Mesothelial cell of epicardium (in vitro differentiated cells): Measurements from ENCODE around the gene CEBPB. TPM values are rescaled to one million over a fixed set of nuclear protein-coding genes. Genes with fewer than 3 reads are reported as not detected.

Source experiments
- DNase-seq, 2 experiments: peaks; one replicate each; pipeline ENCODE4 v3.0.0; 2021; ENCODE audit warnings: low spot score in 2 of 2; ENCODE audit not compliant: unreplicated experiment in 2 of 2
- H3K27ac Mint-ChIP-seq: 2 replicates; pipeline ENCODE4 v1.8.0; 2021; ENCODE audit warnings: mixed read lengths
- H3K27me3 Mint-ChIP-seq: 2 replicates; pipeline ENCODE4 v1.8.0; 2021; ENCODE audit warnings: low read depth, mixed read lengths
- H3K36me3 Mint-ChIP-seq: 2 replicates; pipeline ENCODE4 v1.8.0; 2021; ENCODE audit warnings: mixed read lengths
- H3K4me1 Mint-ChIP-seq: 2 replicates; pipeline ENCODE4 v1.8.0; 2021; ENCODE audit warnings: mixed read lengths
- H3K4me3 Mint-ChIP-seq: 2 replicates; pipeline ENCODE4 v1.8.0; 2021; ENCODE audit warnings: mild to moderate bottlenecking, moderate library complexity, mixed read lengths
- H3K9me3 Mint-ChIP-seq: 2 replicates; pipeline ENCODE4 v1.8.0; 2021; ENCODE audit warnings: mixed read lengths
- total RNA-seq: library from RNA; stranded (reverse); gene quantifications from 3 replicates; pipeline ENCODE4 v1.2.1, GENCODE V29; 2021
- TF ChIP-seq, protein P1 (sequence below): fragments of 200-600 bp; sonication (generic); IDR thresholded peaks from one replicate; pipeline ENCODE4 v1.5.0; 2021; ENCODE audit warnings: antibody characterized with exemption; ENCODE audit not compliant: unreplicated experiment

Gene CEBPB
- total RNA-seq, 1 donor from 2014 or later, result 25.6 TPM

DNA sequence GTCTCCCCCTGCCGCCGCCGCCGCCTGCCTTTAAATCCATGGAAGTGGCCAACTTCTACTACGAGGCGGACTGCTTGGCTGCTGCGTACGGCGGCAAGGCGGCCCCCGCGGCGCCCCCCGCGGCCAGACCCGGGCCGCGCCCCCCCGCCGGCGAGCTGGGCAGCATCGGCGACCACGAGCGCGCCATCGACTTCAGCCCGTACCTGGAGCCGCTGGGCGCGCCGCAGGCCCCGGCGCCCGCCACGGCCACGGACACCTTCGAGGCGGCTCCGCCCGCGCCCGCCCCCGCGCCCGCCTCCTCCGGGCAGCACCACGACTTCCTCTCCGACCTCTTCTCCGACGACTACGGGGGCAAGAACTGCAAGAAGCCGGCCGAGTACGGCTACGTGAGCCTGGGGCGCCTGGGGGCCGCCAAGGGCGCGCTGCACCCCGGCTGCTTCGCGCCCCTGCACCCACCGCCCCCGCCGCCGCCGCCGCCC is 474 bp downstream of the CEBPB start:
- Mint-ChIP-seq H3K4me1 (peaks cover 21% of the 10 kb centered on the region), H3K27ac (no peak overlapping the region)
- TF ChIP-seq, protein P1, sequence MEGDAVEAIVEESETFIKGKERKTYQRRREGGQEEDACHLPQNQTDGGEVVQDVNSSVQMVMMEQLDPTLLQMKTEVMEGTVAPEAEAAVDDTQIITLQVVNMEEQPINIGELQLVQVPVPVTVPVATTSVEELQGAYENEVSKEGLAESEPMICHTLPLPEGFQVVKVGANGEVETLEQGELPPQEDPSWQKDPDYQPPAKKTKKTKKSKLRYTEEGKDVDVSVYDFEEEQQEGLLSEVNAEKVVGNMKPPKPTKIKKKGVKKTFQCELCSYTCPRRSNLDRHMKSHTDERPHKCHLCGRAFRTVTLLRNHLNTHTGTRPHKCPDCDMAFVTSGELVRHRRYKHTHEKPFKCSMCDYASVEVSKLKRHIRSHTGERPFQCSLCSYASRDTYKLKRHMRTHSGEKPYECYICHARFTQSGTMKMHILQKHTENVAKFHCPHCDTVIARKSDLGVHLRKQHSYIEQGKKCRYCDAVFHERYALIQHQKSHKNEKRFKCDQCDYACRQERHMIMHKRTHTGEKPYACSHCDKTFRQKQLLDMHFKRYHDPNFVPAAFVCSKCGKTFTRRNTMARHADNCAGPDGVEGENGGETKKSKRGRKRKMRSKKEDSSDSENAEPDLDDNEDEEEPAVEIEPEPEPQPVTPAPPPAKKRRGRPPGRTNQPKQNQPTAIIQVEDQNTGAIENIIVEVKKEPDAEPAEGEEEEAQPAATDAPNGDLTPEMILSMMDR, result no peak

DNA sequence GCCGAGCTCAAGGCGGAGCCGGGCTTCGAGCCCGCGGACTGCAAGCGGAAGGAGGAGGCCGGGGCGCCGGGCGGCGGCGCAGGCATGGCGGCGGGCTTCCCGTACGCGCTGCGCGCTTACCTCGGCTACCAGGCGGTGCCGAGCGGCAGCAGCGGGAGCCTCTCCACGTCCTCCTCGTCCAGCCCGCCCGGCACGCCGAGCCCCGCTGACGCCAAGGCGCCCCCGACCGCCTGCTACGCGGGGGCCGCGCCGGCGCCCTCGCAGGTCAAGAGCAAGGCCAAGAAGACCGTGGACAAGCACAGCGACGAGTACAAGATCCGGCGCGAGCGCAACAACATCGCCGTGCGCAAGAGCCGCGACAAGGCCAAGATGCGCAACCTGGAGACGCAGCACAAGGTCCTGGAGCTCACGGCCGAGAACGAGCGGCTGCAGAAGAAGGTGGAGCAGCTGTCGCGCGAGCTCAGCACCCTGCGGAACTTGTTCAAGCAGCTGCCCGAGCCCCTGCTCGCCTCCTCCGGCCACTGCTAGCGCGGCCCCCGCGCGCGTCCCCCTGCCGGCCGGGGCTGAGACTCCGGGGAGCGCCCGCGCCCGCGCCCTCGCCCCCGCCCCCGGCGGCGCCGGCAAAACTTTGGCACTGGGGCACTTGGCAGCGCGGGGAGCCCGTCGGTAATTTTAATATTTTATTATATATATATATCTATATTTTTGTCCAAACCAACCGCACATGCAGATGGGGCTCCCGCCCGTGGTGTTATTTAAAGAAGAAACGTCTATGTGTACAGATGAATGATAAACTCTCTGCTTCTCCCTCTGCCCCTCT is 1.1 kb downstream of the CEBPB start:
- Mint-ChIP-seq H3K36me3 (no peaks in the 10 kb centered on the region), H3K4me3 (peak overlapping the region; percentile 83), H3K9me3 (no peaks in the 10 kb centered on the region), H3K4me1 (peaks cover 19% of the 10 kb centered on the region), H3K27me3 (no peaks in the 10 kb centered on the region), H3K27ac (peak overlapping the region; percentile 94)
- TF ChIP-seq, protein P1, result peak; percentile 42
- peak; percentile 49 to 73 for DNase-seq

More for the DNA sequence above, 474 bp downstream of the CEBPB start:
- Mint-ChIP-seq H3K27me3 (no peaks in the 10 kb centered on the region), H3K4me3 (peak overlapping the region; percentile 66), H3K36me3 (no peaks in the 10 kb centered on the region), H3K9me3 (no peaks in the 10 kb centered on the region)
- DNase-seq, result peak in 1 of 2 experiments; percentile 60

DNA sequence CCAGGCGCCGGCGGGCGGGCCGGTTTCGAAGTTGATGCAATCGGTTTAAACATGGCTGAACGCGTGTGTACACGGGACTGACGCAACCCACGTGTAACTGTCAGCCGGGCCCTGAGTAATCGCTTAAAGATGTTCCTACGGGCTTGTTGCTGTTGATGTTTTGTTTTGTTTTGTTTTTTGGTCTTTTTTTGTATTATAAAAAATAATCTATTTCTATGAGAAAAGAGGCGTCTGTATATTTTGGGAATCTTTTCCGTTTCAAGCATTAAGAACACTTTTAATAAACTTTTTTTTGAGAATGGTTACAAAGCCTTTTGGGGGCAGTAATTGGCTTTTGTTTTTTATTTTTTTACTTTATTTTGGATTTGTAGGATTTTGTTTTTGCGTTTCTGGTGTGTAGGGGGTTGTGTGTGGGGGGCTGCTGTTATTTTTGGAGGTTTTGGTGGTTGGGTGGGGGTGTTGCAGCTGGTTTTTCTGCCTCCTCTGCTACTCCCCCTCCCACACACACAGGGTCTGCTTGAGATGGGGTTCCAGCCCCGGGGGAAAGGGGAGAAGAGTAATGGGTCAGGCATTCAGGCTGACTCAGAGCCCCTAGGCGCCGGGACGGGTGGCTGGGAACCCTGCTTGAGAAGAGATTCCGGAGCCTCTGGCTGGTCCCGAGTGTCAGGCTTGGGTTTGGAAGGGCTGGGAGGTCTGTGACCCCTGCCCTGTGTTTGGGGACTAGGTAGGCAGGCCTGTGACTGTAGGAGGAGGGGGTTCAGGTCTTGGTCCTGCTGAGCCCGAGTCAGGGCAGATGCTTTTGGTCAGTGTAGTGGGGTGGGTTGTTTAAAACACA is 2.0 kb downstream of the CEBPB start:
- H3K4me1 Mint-ChIP-seq, result peaks cover 21% of the 10 kb centered on the region
- peak; percentile 64 to 76 for DNase-seq
- peak overlapping the region; percentile 94 for H3K27ac Mint-ChIP-seq
- no peaks in the 10 kb centered on the region for H3K9me3 Mint-ChIP-seq
- no peaks in the 10 kb centered on the region for H3K36me3 Mint-ChIP-seq
- H3K27me3 Mint-ChIP-seq, result no peaks in the 10 kb centered on the region
- TF ChIP-seq, protein P1, result no peak
- H3K4me3 Mint-ChIP-seq, result peak overlapping the region; percentile 83

DNA sequence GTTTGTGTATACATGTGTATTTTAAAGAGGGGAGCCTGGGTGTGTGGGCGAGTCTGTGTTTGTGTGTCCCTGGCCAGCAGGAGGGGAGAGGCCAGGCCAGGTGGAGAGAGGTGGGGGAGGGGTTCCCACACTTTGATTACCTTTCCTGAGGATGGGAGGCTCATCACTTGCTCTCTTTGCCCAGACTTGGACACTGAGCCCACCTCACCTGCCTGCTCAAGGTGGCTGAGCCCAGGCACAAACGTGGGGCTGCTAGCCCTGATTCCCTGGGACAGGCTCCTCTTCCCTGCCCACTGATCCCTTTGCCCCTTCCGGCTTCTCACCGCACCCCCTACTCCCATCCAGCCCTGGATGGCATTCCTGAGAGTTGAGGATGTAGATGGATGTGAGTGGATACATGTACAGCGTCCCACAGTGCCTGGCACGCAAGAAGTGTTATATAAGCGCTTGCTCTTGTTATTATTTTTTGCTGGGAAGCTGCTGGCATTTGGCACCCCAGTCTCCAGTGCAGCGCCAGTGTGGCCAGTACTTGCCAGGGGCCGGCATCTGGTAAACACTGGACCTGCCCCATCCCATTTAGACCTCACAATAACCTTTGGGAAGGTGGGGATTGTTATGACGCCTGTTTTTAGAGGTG is 2.7 kb downstream of the CEBPB start:
- Mint-ChIP-seq H3K27ac (peak overlapping the region; percentile 94), H3K4me1 (peaks cover 21% of the 10 kb centered on the region), H3K36me3 (no peaks in the 10 kb centered on the region), H3K9me3 (no peaks in the 10 kb centered on the region), H3K27me3 (no peaks in the 10 kb centered on the region), H3K4me3 (peak overlapping the region; percentile 83)
- DNase-seq, result no peak
- TF ChIP-seq, protein P1, result no peak

DNA sequence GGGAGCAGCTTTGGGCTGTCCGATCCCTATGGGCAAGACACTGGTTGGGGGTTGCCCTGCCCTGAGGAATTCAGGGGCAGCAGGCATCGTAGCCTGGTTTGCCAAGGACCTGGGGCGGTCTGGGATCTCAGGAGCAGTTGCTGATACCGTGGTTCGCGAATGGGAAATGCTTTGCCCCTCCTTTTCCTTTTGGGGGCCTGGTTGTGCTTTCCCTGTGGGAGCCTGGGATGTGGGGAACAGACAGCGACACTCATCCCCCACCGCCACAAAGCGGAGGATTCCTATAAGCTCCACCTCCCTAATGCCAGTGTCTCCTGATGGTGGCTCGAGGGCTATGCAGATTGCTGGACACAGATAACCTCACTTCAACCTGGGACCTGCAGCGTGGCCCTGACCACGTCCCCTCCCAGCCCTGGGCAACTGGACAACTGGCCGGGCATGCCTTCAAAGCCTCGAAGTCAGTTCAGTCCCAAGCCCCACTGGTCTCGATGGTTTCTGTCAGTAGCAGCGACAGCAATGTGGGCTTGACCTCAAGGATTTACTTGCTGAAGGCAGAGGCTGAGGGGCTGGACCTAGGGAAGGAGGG is 3.3 kb downstream of the CEBPB start:
- Mint-ChIP-seq H3K36me3 (no peaks in the 10 kb centered on the region), H3K27me3 (no peaks in the 10 kb centered on the region), H3K4me3 (peak overlapping the region; percentile 83), H3K9me3 (no peaks in the 10 kb centered on the region), H3K4me1 (peaks cover 21% of the 10 kb centered on the region), H3K27ac (peak overlapping the region; percentile 66)
- no peak for DNase-seq
- TF ChIP-seq, protein P1, result no peak
